MM.1S (cell line): Measurements from ENCODE around the gene NCKAP5.

Experiments
- DNase-seq: peaks from one replicate; pipeline ENCODE4 v3.0.0-alpha.2; 2015
- H2AFZ ChIP-seq: fragments of 300-600 bp; sonication (generic); 2 replicates; pipeline ENCODE4 v1.6.0; 2016; ENCODE audit warnings: antibody characterized with exemption, low read length
- H3F3A ChIP-seq: fragments of 300-600 bp; sonication (generic); 2 replicates; pipeline ENCODE4 v1.6.1; 2016; ENCODE audit warnings: mild to moderate bottlenecking, antibody characterized with exemption, low read length, moderate library complexity, mixed read lengths; ENCODE audit not compliant: insufficient read depth
- H3K27ac ChIP-seq: fragments of 300-600 bp; sonication (generic); 2 replicates; pipeline ENCODE4 v1.5.1; 2016; ENCODE audit warnings: mild to moderate bottlenecking, low read length
- H3K27me3 ChIP-seq: fragments of 300-600 bp; sonication (generic); replicated peaks from 2 replicates; pipeline ENCODE4 v1.6.0; 2016; ENCODE audit warnings: low read length; ENCODE audit not compliant: insufficient read depth
- H3K36me3 ChIP-seq: fragments of 300-600 bp; sonication (generic); replicated peaks from 2 replicates; pipeline ENCODE4 v1.6.1; 2016; ENCODE audit warnings: mild to moderate bottlenecking, low read length, mixed read lengths; ENCODE audit not compliant: insufficient read depth
- H3K4me1 ChIP-seq: fragments of 300-600 bp; sonication (generic); 2 replicates; pipeline ENCODE4 v1.6.1; 2016; ENCODE audit warnings: low read length, mixed read lengths
- H3K4me2 ChIP-seq: fragments of 300-600 bp; sonication (generic); 2 replicates; pipeline ENCODE4 v1.6.0; 2016; ENCODE audit warnings: low read depth, low read length
- H3K4me3 ChIP-seq: fragments of 300-600 bp; sonication (generic); 2 replicates; pipeline ENCODE4 v1.5.1; 2016; ENCODE audit warnings: low read length, mixed read lengths
- H3K79me2 ChIP-seq: fragments of 300-600 bp; sonication (generic); 2 replicates; pipeline ENCODE4 v1.6.1; 2016; ENCODE audit warnings: mixed run types, low read length, mixed read lengths
- H3K9ac ChIP-seq: fragments of 300-600 bp; sonication (generic); 2 replicates; pipeline ENCODE4 v1.6.1; 2016; ENCODE audit warnings: low read length, mixed read lengths
- H3K9me2 ChIP-seq: fragments of 300-600 bp; sonication (generic); replicated peaks from 2 replicates; pipeline ENCODE4 v1.6.1; 2016; ENCODE audit warnings: mild to moderate bottlenecking, low read length, mixed read lengths; ENCODE audit not compliant: insufficient read depth
- H3K9me3 ChIP-seq: fragments of 300-600 bp; sonication (generic); replicated peaks from 2 replicates; pipeline ENCODE4 v1.6.1; 2016; ENCODE audit warnings: mild to moderate bottlenecking, low read length, mixed read lengths; ENCODE audit not compliant: insufficient read depth
- H4K20me1 ChIP-seq: fragments of 300-600 bp; sonication (generic); 2 replicates; pipeline ENCODE4 v1.6.1; 2016; ENCODE audit warnings: mild to moderate bottlenecking, low read length, moderate library complexity, mixed read lengths; ENCODE audit not compliant: insufficient read depth
- EZH2 ChIP-seq: fragments of 300-600 bp; sonication (generic); optimal IDR thresholded peaks from 2 replicates; pipeline ENCODE3; 2017; ENCODE audit warnings: low read depth, mild to moderate bottlenecking, antibody characterized with exemption, low read length, mixed read lengths
- EZH2phosphoT487 ChIP-seq: fragments of 300-600 bp; sonication (generic); IDR thresholded peaks from 2 replicates; pipeline ENCODE4 v1.6.1; 2018; ENCODE audit warnings: antibody characterized with exemption, low read length
- TF ChIP-seq, protein P1 (sequence below): fragments of 300-600 bp; sonication (generic); IDR thresholded peaks from 2 replicates; pipeline ENCODE4 v1.5.1; 2016; ENCODE audit warnings: antibody characterized with exemption, low read length, mixed read lengths

Gene NCKAP5

DNA sequence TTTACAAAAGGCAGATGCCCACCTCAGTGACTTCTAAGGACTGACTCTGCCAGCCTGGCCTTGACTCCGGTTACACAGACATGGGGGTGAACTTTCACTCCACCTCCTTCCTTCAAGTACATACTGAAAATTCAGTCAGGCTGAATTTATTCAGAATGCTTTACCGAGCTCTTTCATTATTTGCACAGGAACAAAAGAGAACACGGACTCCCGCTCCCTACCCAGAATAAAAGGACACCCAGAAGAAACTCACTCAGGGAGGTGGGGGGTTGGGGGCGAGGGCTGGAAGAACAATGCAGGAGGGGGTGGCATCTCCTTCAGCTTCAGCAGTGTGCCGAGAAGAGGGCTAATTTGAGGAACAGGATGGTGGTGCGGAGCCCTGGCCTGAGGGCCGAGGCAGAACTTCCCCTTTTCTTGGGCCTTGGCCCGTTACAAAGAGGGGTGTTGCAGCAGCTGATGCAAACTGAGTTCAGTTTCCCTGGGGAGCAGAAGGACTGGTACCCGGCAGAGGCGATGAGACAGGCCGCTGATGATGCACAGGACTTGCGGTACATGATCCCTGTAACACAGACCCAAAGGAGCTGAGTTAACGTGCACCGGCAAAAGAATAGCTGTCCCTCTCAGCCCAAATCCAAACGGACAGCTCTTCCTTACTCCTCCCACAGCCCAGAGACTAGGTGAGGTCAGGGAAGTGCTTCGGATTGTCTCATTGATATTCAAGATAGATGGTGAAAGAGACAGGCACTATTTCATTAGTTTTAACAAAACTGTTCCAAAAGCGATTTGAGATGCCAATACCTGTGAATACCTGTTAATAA, 922.3 kb downstream of the NCKAP5 start:
- Histone ChIP-seq H3K4me1 (no peaks in the 10 kb centered on the region), H3K79me2 (no peaks in the 10 kb centered on the region), H3K27me3 (no peaks in the 10 kb centered on the region), H4K20me1 (no peaks in the 10 kb centered on the region), H3K4me2 (no peak overlapping the region), H3K36me3 (no peaks in the 10 kb centered on the region), H3F3A (no peaks in the 10 kb centered on the region), H3K9ac (no peak overlapping the region), H3K4me3 (no peak overlapping the region), H3K9me2 (no peaks in the 10 kb centered on the region), H3K9me3 (no peaks in the 10 kb centered on the region), H2AFZ (no peak overlapping the region), H3K27ac (no peak overlapping the region)
- no peak for DNase-seq
- TF ChIP-seq EZH2 (no peak), EZH2phosphoT487 (no peak)
- TF ChIP-seq, protein P1, sequence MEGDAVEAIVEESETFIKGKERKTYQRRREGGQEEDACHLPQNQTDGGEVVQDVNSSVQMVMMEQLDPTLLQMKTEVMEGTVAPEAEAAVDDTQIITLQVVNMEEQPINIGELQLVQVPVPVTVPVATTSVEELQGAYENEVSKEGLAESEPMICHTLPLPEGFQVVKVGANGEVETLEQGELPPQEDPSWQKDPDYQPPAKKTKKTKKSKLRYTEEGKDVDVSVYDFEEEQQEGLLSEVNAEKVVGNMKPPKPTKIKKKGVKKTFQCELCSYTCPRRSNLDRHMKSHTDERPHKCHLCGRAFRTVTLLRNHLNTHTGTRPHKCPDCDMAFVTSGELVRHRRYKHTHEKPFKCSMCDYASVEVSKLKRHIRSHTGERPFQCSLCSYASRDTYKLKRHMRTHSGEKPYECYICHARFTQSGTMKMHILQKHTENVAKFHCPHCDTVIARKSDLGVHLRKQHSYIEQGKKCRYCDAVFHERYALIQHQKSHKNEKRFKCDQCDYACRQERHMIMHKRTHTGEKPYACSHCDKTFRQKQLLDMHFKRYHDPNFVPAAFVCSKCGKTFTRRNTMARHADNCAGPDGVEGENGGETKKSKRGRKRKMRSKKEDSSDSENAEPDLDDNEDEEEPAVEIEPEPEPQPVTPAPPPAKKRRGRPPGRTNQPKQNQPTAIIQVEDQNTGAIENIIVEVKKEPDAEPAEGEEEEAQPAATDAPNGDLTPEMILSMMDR: no peak

- no peak overlapping the region for H3K4me2 ChIP-seq
- H2AFZ ChIP-seq: no peak overlapping the region
- no peaks in the 10 kb centered on the region for H3K36me3 ChIP-seq
- no peak overlapping the region for H3K27ac ChIP-seq
- H4K20me1 ChIP-seq: no peaks in the 10 kb centered on the region
- no peaks in the 10 kb centered on the region for H3K9me3 ChIP-seq
- TF ChIP-seq EZH2phosphoT487 (no peak), EZH2 (no peak)
- TF ChIP-seq, protein P1: no peak
- DNase-seq: no peak
- no peak overlapping the region for H3K9ac ChIP-seq
- no peaks in the 10 kb centered on the region for H3K79me2 ChIP-seq
- H3K27me3 ChIP-seq: no peaks in the 10 kb centered on the region
- H3K9me2 ChIP-seq: no peaks in the 10 kb centered on the region
- H3K4me1 ChIP-seq: no peaks in the 10 kb centered on the region
- no peaks in the 10 kb centered on the region for H3F3A ChIP-seq
- H3K4me3 ChIP-seq: no peak overlapping the region
These were observed 923.1 kb downstream of the NCKAP5 start for GRCh38 chr2:132645176-132645575.

- H3K4me3 ChIP-seq: no peak overlapping the region
- no peaks in the 10 kb centered on the region for H3K4me1 ChIP-seq
- no peak overlapping the region for H2AFZ ChIP-seq
- no peak for TF ChIP-seq EZH2phosphoT487
- TF ChIP-seq EZH2: no peak
- TF ChIP-seq, protein P1: no peak
- no peak for DNase-seq
- H3K79me2 ChIP-seq: no peaks in the 10 kb centered on the region
- H3K27ac ChIP-seq: no peak overlapping the region
- H3K4me2 ChIP-seq: no peak overlapping the region
- no peaks in the 10 kb centered on the region for H3K36me3 ChIP-seq
- no peaks in the 10 kb centered on the region for H3K27me3 ChIP-seq
- no peaks in the 10 kb centered on the region for H3F3A ChIP-seq
- H3K9me2 ChIP-seq: no peaks in the 10 kb centered on the region
- no peaks in the 10 kb centered on the region for H4K20me1 ChIP-seq
- no peaks in the 10 kb centered on the region for H3K9me3 ChIP-seq
- no peak overlapping the region for H3K9ac ChIP-seq
These were observed 925.8 kb downstream of the NCKAP5 start for GRCh38 chr2:132642415-132642814.
